Epithelial cell of proximal tubule (primary cell): ENCODE measurements around the gene CALCOCO1. TPM values are rescaled to one million over a fixed set of nuclear protein-coding genes. Genes with fewer than 3 reads are reported as not detected.

ENCODE experiments used
- DNase-seq: peaks from one replicate; pipeline ENCODE4 v3.0.0-alpha.2; 2011; ENCODE audit warnings: low read depth
- H3K4me3 ChIP-seq: 2 replicates; pipeline ENCODE4 v1.5.1; 2011; ENCODE audit warnings: low read depth, mild to moderate bottlenecking, low read length
- total RNA-seq: library from RNA; depleted of rRNA; stranded (reverse); fragments of >200 nt; gene quantifications from 2 replicates; pipeline ENCODE4 v1.2.3, GENCODE V29; 2015
- TF ChIP-seq, protein P1 (sequence below): conservative IDR thresholded peaks from 2 replicates; pipeline ENCODE4 v1.5.1; 2012; ENCODE audit warnings: low read depth, mild to moderate bottlenecking, low read length

CALCOCO1 gene
- total RNA-seq, 1 donor from 2014 or later, result 41.2 TPM

DNA sequence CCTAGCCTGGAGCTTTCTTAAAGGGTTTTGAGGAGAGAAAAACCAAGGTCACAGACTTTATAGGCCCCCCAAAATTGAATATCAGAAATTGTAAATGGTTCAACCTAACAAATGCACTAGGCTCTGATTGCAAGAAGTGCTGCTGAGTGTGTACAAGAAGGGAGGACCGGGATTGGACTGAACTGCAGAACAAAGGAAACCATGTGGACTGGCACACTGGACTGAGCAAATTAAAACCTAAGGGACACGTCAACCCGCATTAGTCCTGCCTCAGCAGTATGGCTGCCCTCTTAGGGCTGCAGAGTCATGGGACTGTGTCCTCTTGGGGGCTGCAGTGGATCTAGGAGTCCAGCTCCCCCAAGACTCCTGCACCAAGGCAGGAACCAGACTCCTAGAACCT, 25.4 kb upstream of the CALCOCO1 start:
- no peak overlapping the region for H3K4me3 ChIP-seq
- TF ChIP-seq, protein P1, sequence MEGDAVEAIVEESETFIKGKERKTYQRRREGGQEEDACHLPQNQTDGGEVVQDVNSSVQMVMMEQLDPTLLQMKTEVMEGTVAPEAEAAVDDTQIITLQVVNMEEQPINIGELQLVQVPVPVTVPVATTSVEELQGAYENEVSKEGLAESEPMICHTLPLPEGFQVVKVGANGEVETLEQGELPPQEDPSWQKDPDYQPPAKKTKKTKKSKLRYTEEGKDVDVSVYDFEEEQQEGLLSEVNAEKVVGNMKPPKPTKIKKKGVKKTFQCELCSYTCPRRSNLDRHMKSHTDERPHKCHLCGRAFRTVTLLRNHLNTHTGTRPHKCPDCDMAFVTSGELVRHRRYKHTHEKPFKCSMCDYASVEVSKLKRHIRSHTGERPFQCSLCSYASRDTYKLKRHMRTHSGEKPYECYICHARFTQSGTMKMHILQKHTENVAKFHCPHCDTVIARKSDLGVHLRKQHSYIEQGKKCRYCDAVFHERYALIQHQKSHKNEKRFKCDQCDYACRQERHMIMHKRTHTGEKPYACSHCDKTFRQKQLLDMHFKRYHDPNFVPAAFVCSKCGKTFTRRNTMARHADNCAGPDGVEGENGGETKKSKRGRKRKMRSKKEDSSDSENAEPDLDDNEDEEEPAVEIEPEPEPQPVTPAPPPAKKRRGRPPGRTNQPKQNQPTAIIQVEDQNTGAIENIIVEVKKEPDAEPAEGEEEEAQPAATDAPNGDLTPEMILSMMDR, result no peak
- no peak for DNase-seq

DNA sequence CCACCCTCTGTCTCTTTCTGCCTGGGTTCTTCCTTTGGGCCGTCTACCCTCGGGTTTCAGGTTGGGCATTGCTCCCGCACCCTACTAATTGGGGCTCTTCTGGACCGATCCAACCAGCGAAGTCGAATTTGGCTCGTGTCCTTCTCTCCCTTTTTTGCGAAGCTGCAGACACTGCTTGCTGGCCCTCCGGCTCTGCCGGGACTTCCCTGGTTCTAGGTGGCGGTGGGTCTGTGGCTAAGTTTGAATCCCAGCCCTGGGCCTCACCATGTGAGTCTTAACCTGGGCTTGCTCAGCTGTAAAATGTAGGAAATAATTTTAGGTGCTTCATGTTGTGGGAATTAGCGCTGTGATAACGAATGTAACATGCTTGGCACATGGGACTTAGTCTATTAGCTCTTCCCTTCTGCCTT, 24.9 kb upstream of the CALCOCO1 start:
- TF ChIP-seq, protein P1, result no peak
- H3K4me3 ChIP-seq, result no peak overlapping the region
- no peak for DNase-seq

DNA sequence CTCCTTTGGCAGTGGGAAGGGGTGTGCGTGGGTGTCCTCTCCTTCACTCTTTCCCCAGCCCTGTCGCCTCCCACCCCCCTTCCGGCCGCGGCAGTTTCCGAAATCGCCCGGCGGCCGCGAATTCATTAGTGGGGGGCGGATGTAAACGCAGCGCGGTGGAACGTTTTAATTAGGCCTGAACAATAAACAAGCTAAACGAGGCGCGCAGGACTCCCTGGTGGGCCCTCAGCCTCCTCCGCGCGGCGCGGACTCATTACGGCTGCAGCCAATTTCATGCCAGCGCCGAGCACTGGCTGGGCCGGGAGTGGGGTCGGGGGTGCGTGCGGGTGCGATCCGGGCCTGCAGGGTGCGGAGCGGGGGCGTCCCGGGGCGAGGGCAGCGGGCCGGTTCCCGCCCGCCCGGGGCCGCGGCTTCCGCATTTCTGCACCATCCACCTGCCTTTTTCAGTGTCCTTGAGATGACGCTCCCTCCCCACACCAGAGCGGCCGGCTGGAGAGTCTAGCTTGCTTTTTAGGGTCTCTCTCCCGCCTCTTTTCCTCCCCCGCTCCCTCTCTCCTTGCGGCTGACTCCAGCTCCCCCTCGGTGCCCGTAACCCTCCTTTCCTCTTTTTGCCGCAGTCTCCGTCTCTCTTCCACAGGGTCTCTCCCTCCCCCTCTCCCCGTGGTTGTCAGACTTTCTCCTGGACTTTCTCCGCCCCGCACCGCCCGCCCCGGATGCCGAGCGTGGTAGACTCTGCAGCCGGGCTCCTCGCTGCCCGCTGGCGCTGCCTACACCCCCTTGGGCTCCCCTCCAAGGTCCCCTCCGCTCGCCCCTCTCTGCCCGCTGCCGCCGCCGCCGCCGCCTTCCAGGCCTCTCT, 24.3 kb upstream of the CALCOCO1 start, which contains the start of gene CISTR:
TSS of gene CISTR (minus strand) at position 644 of the 856 bp plus-strand sequence.
- DNase-seq, result no peak
- peak within 1 kb of the TSS; percentile 52 for H3K4me3 ChIP-seq
- TF ChIP-seq, protein P1, result no peak

DNA sequence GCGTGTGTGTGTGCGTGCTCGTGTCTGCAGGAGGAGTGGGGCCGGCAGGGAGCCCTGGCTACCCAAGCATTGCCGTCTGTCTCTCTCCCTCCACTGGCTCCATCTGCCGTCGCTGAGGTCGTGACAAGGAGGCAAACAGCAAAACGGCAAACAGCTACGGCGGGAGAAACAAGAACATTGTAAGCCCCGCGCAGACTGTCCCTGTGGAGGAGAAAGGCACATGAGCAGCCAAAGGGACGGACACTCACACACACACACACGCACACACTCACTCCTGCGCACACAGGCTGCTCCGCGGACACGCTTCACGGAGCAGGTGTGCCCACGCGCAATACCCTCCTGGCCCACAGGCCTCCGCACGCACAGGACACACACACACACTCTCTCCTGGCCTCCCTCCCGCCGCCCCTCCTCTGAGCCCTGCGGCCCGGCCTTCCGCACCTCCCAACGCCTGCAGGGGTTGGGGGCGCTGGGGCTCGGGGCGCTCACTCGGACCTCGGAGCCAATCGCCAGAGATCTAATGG, 23.6 kb upstream of the CALCOCO1 start:
- peak overlapping the region; percentile 52 for H3K4me3 ChIP-seq
- TF ChIP-seq, protein P1, result no peak
- DNase-seq, result no peak

DNA sequence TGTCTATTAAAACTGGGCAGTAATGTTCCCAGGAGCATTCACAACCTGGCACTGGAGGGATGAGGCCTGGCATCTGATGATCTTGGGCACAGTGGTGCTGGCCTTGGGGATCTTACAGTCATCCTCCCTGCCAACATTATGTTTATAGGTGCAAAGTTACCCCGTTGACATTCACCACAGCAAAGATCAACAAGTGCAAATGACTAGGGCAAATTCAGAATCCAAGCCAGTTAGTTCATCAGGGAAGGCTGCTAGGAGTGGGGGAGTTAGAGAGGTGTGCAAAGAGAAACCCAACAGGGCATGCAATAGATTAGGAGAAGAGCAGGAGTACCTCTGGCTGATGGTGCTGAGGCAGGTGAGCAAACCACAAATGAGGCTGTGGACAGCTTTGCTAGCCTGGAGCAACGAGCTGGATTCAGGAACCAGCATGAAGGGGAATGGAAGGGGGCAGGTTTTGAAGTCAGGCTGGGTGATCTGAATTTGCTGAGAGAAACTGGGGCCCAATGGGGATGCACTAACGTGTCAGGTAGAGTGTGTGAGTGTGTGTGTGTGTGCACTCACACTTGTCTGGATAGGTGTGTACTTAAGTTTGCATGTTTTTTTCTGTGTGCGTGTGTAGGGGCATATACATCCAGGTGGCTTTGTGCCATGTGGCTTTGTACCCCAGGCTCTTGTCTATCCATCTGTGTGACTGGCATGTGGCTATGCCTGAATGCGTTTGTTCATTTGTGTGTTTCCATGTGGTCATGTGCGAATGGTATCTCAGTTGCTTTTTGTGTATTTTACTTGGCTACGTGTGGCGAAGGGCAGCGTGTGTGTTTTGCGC, 22.9 kb upstream of the CALCOCO1 start:
- H3K4me3 ChIP-seq, result peak overlapping the region; percentile 52
- TF ChIP-seq, protein P1, result no peak

DNA sequence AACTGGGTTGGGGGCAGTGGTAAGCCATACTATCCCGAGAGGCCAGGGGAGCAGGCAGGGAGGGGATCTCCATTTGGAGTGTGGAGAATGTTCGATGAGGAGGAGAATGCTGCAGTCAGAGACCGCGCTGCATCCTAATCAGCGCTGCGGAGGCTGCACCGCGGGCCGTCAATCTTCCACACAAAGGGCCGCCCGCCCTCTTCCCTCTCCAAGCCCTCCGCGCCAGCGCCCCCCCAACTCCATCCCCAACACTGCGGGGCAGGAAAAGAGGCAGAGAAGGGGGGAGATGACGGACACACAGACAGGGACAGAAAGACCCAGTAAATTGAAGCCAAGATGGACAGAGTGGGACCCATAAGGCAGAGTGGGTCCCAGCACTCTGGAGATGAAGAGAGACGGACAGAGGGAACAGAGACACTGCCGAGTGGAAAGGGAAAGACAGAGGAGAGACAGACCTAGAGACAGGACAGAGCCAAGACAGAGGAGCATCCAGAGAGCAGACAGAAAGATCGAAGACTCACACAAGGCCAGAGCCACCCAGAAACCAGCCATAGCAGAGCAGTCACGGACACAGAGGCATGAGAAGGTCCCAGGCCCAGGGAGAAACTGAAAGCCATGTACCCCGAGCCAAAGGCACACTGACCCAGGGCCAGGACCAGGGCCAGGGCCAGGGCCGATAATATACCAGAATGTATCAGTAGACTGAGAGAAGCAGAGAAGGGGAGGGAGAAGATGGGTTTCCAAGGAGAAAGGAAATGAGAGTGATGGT, 21.0 kb upstream of the CALCOCO1 start:
- TF ChIP-seq, protein P1, result no peak
- H3K4me3 ChIP-seq, result no peak overlapping the region
- DNase-seq, result no peak

More for the DNA sequence above, 22.9 kb upstream of the CALCOCO1 start:
- DNase-seq, result no peak
